GM12892 (cell line): ENCODE measurements around the gene ARHGAP1.

ENCODE experiments used
- DNase-seq: peaks from one replicate; pipeline ENCODE4 v3.0.0; 2011; ENCODE audit not compliant: insufficient read length
- FAIRE-seq: peaks from 2 replicates; lab custom pipeline; 2011; peaks lifted over from hg19 to GRCh38; lab: Jason Lieb, UNC
- POLR2A ChIP-seq: IDR thresholded peaks from 2 replicates; pipeline ENCODE4 v1.6.1; 2011; ENCODE audit warnings: low read depth, low read length, control low read depth
- POLR2AphosphoS5 ChIP-seq: IDR thresholded peaks from 2 replicates; pipeline ENCODE4 v1.6.1; 2011; ENCODE audit warnings: low read depth, low read length, control low read depth
- TAF1 ChIP-seq: IDR thresholded peaks from 2 replicates; pipeline ENCODE4 v1.6.1; 2011; ENCODE audit warnings: low read depth, mild to moderate bottlenecking, control low read depth, low read length, borderline replicate concordance

The ARHGAP1 gene

DNA sequence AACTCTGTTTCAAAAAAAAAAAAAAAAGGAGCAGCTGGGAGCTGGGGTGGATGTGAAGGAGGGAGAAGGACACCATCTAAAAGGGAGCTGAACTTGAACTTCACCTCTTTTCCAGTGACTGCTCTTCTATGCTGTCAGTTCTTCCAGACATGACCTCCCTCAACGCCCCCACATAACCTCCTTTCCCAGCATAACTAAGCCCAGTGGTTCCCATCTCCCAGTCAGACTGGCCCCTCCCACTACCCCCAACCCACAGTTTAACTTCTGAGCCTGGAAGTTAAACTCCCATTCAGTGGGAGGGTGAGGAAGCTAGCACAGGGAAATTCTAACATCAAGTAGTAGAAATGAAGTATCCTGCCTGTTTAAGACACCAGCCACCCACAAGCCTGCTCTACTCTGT, 1.8 kb downstream of the ARHGAP1 start:
- DNase-seq (no peak), FAIRE-seq (no peak)
- no peak for TF ChIP-seq TAF1
- no peak for TF ChIP-seq POLR2AphosphoS5
- TF ChIP-seq POLR2A: no peak

DNA sequence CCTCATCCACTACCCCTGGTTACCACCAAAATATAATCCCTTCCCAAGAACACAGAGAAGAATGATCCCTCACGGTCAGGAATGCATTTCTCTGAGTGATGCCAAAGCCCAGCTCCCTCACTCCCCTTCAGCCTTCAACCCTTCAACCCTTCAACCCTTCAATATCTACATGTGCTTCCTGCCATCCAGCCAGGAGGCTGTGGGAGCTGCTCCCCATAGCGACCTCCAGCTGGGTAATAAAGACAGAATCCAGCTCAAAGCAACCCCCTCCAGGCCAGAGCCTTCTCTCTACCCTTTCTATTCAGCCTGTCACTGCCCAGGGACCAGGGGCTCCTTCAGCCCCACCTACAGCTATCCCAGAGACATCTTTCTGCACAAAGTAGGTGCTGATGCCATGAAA, 2.7 kb downstream of the ARHGAP1 start:
- no peak for DNase-seq
- TF ChIP-seq POLR2AphosphoS5: no peak
- TF ChIP-seq TAF1: no peak
- no peak for TF ChIP-seq POLR2A
- FAIRE-seq: no peak

- DNase-seq (no peak), FAIRE-seq (no peak)
- TF ChIP-seq POLR2A (no peak), TAF1 (no peak), POLR2AphosphoS5 (no peak)
Measured at GRCh38 chr11:46697303-46697702, 3.1 kb downstream of the ARHGAP1 start.

- DNase-seq (no peak), FAIRE-seq (no peak)
- no peak for TF ChIP-seq POLR2A
- no peak for TF ChIP-seq POLR2AphosphoS5
- no peak for TF ChIP-seq TAF1
Measured at GRCh38 chr11:46696212-46696558, 4.2 kb downstream of the ARHGAP1 start.

- FAIRE-seq: no peak
- DNase-seq: no peak
- TF ChIP-seq POLR2A (no peak), POLR2AphosphoS5 (no peak), TAF1 (no peak)
Measured at GRCh38 chr11:46695345-46696211, 4.8 kb downstream of the ARHGAP1 start.

DNA sequence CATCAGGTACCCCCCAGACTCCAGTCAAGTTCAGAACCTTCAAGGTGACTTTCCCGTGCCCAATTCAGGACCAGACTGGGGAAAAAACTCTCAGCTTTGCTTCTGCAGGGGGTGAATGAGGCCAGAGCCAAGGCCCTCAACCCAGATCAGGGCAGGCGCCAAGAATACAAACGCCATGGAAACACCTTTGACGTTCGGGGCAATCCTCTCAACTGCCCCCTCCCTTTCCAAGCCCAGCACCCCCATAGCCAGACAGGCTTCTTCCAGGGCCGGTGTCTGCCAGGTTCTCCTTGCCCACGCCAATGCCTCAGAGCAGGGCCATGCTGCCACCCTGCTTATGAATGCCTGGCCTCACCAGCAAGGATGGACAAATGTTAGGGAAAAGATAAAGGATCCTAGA, 5.8 kb downstream of the ARHGAP1 start:
- no peak for DNase-seq
- no peak for TF ChIP-seq POLR2AphosphoS5
- TF ChIP-seq TAF1: no peak
- FAIRE-seq: no peak

DNA sequence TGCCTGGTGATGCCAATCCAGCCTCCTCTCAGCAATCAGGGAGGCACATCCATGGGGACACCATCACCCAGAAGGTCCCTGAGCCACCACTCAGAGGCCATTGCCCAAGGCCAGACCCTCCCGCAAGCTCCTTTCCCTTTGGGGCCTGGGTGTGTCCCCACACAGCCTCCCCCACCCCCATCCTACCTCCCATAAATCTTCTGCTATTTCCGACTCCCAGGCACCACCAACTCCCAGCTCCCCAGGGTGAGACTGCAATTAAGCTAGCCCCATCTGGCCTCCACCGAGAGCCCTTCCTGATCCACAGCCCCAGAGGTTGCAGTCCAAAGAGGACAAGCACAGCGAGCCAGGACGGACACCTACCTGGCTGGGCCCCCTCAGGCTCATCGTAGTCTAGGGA, 6.3 kb downstream of the ARHGAP1 start:
- DNase-seq (no peak), FAIRE-seq (no peak)
- TF ChIP-seq TAF1: no peak
- TF ChIP-seq POLR2AphosphoS5: no peak
- TF ChIP-seq POLR2A: no peak

DNA sequence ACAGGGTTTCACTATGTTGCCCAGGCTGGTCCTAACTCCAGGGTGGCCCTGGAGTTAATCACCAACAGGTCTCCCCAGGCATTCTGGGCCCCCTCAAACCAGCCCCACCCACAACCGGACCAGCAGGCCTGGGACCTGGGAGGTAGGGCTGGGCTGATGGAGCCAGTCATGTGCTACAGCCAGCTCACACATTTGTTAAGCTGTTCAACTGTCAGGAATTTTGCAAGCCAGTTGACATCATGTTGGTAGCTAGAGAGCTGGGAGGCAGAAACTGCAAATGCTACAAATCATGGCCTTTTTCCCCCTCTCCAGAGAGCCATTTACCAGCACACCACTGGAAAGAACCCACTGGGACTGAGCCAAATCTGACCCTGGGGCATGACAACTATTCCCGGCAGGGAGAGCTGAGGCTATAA, 6.8 kb downstream of the ARHGAP1 start:
- TF ChIP-seq TAF1 (no peak), POLR2A (no peak), POLR2AphosphoS5 (no peak)
- FAIRE-seq (no peak), DNase-seq (no peak)

DNA sequence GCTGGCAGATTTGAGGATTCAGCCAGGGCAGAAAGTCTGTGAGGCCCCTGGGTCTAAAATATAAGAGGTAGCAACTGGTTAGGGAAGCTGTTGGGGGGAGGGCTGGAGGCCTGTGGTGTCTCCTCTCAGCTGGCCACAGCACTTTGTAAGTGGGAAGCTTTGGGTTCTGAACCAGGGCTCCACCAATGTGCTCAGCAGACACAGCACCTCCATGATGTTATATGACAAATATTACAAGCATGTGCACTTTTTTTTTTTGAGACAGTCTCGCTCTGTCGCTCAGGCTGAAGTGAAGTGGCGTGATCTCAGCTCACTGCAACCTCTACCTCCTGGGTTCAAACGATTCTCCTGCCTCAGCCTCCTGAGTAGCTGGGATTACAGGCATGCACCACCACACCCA, 8.0 kb downstream of the ARHGAP1 start:
- FAIRE-seq (no peak), DNase-seq (no peak)
- TF ChIP-seq POLR2A: no peak
- TF ChIP-seq TAF1: no peak
- TF ChIP-seq POLR2AphosphoS5: no peak

GRCh38 chr11:46690702-46691101, 9.7 kb downstream of the ARHGAP1 start:
- TF ChIP-seq POLR2AphosphoS5 (no peak), POLR2A (no peak), TAF1 (no peak)
- no peak for FAIRE-seq
- DNase-seq: no peak

DNA sequence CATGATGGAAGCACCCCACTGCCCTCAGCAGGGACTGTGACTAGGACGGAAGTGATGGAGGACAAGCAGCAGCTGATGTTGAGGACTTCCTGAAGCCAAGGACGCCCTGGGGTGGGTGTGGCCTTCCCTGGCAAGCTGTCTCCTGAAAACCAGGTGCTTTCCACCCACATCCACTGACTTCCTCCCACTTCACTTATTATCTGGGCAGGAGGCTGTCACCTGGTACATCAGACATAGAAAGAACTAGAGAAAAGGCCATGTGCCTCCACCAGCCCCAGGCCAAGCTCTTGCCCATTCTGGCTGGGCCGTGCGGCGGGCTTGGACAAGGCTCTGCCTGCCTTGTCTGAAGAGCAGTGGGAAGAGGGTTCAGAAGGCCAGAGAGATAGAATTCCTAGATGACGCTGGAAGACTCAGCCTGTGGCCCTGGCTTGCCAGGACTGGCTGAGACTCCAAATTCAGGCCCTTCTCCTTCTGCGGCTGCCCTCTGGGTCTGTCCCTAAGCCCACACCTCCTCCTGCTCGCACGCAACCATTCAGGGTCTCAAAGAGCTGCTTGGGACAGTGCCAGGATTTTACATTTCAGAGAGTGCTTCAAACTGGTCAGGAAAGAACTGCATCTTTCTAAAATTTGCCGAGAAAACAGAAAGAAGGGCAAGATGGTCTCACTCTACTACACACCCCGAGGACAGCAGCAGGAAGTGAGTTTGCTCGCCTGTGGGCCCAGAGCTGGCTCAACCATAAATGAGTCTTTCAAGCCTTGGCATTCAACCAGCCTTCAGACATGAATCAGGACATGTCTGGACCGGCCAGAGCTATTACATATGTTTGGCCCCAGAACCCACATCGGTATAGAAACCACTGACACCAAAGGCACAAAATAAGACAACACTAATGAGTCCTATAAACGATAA, 13.3 kb downstream of the ARHGAP1 start:
- TF ChIP-seq POLR2AphosphoS5 (no peak), POLR2A (no peak), TAF1 (no peak)
- DNase-seq (no peak), FAIRE-seq (no peak)

GRCh38 chr11:46684367-46684766, 16.1 kb downstream of the ARHGAP1 start:
- TF ChIP-seq TAF1 (no peak), POLR2A (no peak), POLR2AphosphoS5 (no peak)
- DNase-seq (no peak), FAIRE-seq (no peak)
